ENCODE measurements around the gene OTUD1. TPM values are rescaled to one million over a fixed set of nuclear protein-coding genes. Genes with fewer than 3 reads are reported as not detected.

The OTUD1 gene
- total RNA-seq, 1 experiment from 2014 or later: 1.5 TPM

- no peak for DNase-seq (ENCODE audit: low read depth)
Measured at GRCh38 chr10:23467548-23467947, 28.7 kb downstream of the OTUD1 start.

- DNase-seq (ENCODE audit: low read depth): no peak
Measured at GRCh38 chr10:23469596-23470237, 30.8 kb downstream of the OTUD1 start.

GRCh38 chr10:23472181-23472580, 33.3 kb downstream of the OTUD1 start:
- no peak for DNase-seq (ENCODE audit: low read depth)

GRCh38 chr10:23474081-23474480, 35.2 kb downstream of the OTUD1 start:
- DNase-seq (ENCODE audit: low read depth): no peak

GRCh38 chr10:23474626-23475025, 35.8 kb downstream of the OTUD1 start:
- DNase-seq (ENCODE audit: low read depth): no peak

GRCh38 chr10:23478570-23478969, 39.7 kb downstream of the OTUD1 start:
- DNase-seq (ENCODE audit: low read depth): no peak

- no peak for DNase-seq (ENCODE audit: low read depth)
Measured at GRCh38 chr10:23479798-23480473, 41.1 kb downstream of the OTUD1 start.

- no peak for DNase-seq (ENCODE audit: low read depth)
Measured at GRCh38 chr10:23481363-23481961, 42.6 kb downstream of the OTUD1 start.

- DNase-seq (ENCODE audit: low read depth): no peak
Measured at GRCh38 chr10:23490115-23490514, 51.2 kb downstream of the OTUD1 start.

Other genes starting within 250 kb of the OTUD1 start
- not detected in 2 replicates for gene PTF1A, start 246.8 kb upstream of the OTUD1 start, total RNA-seq (2014; rRNA removed; shearing (Covaris generic))
- gene C10orf67, start 94.3 kb upstream of the OTUD1 start, total RNA-seq (2014; rRNA removed; shearing (Covaris generic)): not detected in 2 replicates

All from Daoy (cell line).